ENCODE measurements around the gene OR52E1.
"Not testable (repeated sequence)": the region's sequence is repeated elsewhere in the genome, so short reads cannot be mapped to it uniquely, and the experiment has no call there.

The OR52E1 gene

DNA sequence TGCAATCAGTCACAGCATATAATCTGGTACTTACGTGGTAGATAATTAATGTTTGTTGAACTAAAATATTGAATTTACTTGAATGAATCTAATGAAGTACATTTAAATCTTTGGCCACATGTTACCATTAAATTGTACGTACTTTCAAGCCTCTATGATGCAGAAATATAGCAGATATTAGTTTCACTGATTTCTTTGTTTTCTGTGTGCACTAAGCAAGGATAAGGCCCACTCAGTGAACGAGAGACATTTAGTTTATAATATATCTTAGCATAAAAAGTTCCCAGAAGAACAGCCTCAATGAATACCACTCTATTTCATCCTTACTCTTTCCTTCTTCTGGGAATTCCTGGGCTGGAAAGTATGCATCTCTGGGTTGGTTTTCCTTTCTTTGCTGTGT, at the start of gene OR52E1:
TSS of gene OR52E1 (plus strand) at position 301 of the 400 bp plus-strand sequence.
- no peaks in the 10 kb centered on the region for H3K36me3 ChIP-seq (ENCODE audit: control insufficient read depth, insufficient read depth, low read length)
- no peak within 1 kb of the TSS for H3K9ac ChIP-seq (ENCODE audit: low read length)
- H3K27me3 ChIP-seq (ENCODE audit: control insufficient read depth, insufficient read depth, low read length) = no peaks in the 10 kb centered on the region
- no peaks in the 10 kb centered on the region for H3K9me3 ChIP-seq (ENCODE audit: control insufficient read depth, insufficient read depth, low read depth, low read length)
- H3K4me1 ChIP-seq (ENCODE audit: control insufficient read depth, insufficient read depth, low read length) = no peaks in the 10 kb centered on the region
- H3K4me3 ChIP-seq (ENCODE audit: low read depth, low read length) = no peak within 1 kb of the TSS
- H3K27ac ChIP-seq (ENCODE audit: low read depth, low read length) = no peak within 1 kb of the TSS

DNA sequence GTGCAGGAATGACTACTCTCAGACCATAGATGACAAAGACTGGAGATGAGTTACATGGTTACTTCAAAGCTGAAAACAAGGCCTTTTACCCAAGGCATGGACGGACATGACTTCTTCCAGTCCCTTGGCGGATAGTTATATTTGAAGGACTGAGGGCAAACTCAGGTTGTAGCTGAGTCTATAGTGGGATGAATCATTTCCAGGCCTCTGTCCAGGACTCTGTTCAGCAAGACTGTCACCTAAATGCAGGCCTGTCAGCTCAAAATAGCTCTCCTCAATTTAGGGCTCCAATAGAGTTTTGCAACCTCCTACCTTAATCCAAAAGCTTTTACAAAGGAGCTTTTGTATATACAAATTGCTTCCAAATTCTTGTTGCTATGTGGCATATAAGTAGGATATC, 47.4 kb upstream of the OR52E1 start:
- Histone ChIP-seq H3K36me3 (ENCODE audit: control insufficient read depth, insufficient read depth, low read length) (no peaks in the 10 kb centered on the region), H3K27ac (ENCODE audit: low read depth, low read length) (no peak overlapping the region), H3K4me1 (ENCODE audit: control insufficient read depth, insufficient read depth, low read length) (no peaks in the 10 kb centered on the region), H3K9me3 (ENCODE audit: control insufficient read depth, insufficient read depth, low read depth, low read length) (no peaks in the 10 kb centered on the region), H3K27me3 (ENCODE audit: control insufficient read depth, insufficient read depth, low read length) (no peaks in the 10 kb centered on the region), H3K4me3 (ENCODE audit: low read depth, low read length) (no peak overlapping the region), H3K9ac (ENCODE audit: low read length) (no peak overlapping the region)

DNA sequence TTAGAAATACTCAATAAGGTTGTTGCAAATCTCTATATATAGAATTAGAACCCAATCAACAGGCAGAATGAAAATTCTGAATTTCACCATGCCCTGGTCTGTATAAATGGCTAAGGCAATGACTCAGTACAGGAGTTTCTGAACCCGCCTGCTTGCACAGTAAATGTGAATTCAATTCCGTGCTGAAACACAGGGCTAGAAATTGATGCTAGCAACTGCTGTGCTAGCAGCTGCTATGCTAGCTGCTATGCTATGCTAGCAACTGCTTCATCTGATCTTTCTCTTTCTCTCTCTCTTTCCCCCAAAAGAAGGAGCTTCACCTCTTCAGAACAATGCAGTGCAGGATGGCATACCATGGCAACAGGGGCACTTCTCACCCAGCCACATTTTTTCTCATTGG, 32.7 kb upstream of the OR52E1 start:
- no peak overlapping the region for H3K27ac ChIP-seq (ENCODE audit: low read depth, low read length)
- no peak overlapping the region for H3K9ac ChIP-seq (ENCODE audit: low read length)
- no peak overlapping the region for H3K4me3 ChIP-seq (ENCODE audit: low read depth, low read length)
- no peaks in the 10 kb centered on the region for H3K27me3 ChIP-seq (ENCODE audit: control insufficient read depth, insufficient read depth, low read length)
- H3K9me3 ChIP-seq (ENCODE audit: control insufficient read depth, insufficient read depth, low read depth, low read length) = no peaks in the 10 kb centered on the region
- no peaks in the 10 kb centered on the region for H3K4me1 ChIP-seq (ENCODE audit: control insufficient read depth, insufficient read depth, low read length)
- no peaks in the 10 kb centered on the region for H3K36me3 ChIP-seq (ENCODE audit: control insufficient read depth, insufficient read depth, low read length)

DNA sequence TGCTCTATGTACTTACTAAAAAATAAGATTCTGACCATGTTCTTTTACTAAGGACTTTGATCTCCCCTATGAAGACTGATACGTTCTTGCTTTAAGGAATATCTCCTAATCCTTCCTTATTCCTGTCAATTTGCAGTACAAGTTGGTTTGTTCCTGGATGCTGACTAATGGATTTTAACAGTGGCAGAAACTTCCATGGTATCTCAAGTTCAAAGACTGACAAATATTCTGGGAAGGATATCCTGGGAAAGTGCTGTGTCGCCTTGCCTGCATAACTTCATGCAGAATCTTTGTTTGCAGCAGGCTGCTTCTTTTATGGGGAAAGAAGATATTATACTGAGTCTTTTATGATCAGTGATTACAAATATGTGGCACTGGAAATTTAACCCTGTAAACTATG, 31.4 kb upstream of the OR52E1 start:
- no peak overlapping the region for H3K4me3 ChIP-seq (ENCODE audit: low read depth, low read length)
- H3K9me3 ChIP-seq (ENCODE audit: control insufficient read depth, insufficient read depth, low read depth, low read length) = no peaks in the 10 kb centered on the region
- no peaks in the 10 kb centered on the region for H3K27me3 ChIP-seq (ENCODE audit: control insufficient read depth, insufficient read depth, low read length)
- no peak overlapping the region for H3K27ac ChIP-seq (ENCODE audit: low read depth, low read length)
- H3K36me3 ChIP-seq (ENCODE audit: control insufficient read depth, insufficient read depth, low read length) = no peaks in the 10 kb centered on the region
- H3K9ac ChIP-seq (ENCODE audit: low read length) = no peak overlapping the region
- H3K4me1 ChIP-seq (ENCODE audit: control insufficient read depth, insufficient read depth, low read length) = no peaks in the 10 kb centered on the region

DNA sequence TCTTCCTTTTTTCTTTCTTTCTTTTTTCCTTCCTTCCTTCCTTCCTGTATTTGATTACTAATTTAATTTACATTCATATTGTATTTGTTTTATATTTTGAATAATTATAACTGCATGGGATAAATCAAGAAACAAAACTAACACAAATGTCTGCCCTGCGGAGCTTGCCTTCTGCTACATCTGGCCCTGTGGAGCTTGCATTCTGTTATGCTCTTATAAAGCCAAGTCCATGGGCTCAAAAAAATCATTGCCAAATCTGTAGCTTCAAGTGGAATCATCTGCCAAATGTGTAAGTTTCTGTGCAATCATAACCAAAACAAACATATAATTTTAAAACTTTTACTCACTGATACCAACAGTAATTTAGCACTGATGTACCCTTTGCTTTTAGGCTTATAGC, 31.0 kb upstream of the OR52E1 start:
- Histone ChIP-seq H3K9ac (ENCODE audit: low read length) (no peak overlapping the region), H3K4me3 (ENCODE audit: low read depth, low read length) (no peak overlapping the region), H3K9me3 (ENCODE audit: control insufficient read depth, insufficient read depth, low read depth, low read length) (no peaks in the 10 kb centered on the region), H3K36me3 (ENCODE audit: control insufficient read depth, insufficient read depth, low read length) (no peaks in the 10 kb centered on the region), H3K27me3 (ENCODE audit: control insufficient read depth, insufficient read depth, low read length) (no peaks in the 10 kb centered on the region), H3K27ac (ENCODE audit: low read depth, low read length) (no peak overlapping the region), H3K4me1 (ENCODE audit: control insufficient read depth, insufficient read depth, low read length) (no peaks in the 10 kb centered on the region)

DNA sequence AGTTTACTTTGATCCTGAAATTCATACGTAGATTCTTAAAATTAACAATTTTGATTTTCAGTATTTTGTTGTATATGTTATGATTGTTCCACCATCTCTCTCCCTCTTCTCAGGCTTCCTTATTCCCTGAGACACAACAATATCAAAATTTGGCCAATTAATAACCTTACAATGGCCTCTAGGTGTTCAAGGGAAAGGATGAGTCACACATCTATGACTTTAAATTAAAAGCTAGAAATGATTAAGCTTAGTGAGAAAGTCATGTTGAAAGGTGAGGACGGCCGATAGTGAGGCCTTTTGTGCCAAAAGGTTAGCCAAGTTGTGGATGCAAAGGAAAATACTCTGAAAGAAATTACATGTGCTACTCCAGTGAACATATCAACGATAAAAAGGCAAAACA, 28.5 kb upstream of the OR52E1 start:
- no peaks in the 10 kb centered on the region for H3K9me3 ChIP-seq (ENCODE audit: control insufficient read depth, insufficient read depth, low read depth, low read length)
- no peak overlapping the region for H3K27ac ChIP-seq (ENCODE audit: low read depth, low read length)
- H3K4me3 ChIP-seq (ENCODE audit: low read depth, low read length) = no peak overlapping the region
- no peaks in the 10 kb centered on the region for H3K4me1 ChIP-seq (ENCODE audit: control insufficient read depth, insufficient read depth, low read length)
- H3K9ac ChIP-seq (ENCODE audit: low read length) = no peak overlapping the region
- H3K36me3 ChIP-seq (ENCODE audit: control insufficient read depth, insufficient read depth, low read length) = no peaks in the 10 kb centered on the region
- no peaks in the 10 kb centered on the region for H3K27me3 ChIP-seq (ENCODE audit: control insufficient read depth, insufficient read depth, low read length)

DNA sequence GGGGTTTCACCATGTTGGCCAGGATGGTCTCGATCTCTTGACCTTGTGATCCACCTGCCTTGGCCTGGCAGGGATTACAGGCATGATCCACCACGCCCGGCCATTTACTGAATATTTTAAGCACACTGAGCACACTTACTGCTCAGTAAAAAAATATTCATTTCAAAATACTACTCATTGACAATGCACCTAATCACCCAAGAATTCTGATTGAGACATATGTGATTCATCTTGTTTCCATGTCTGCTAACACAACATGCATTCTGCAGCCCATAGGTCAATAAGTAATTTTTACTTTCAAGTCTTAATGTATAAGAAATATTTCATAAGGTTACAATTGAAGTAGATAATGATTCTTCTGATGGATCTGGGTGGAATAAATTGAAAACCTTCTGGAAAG, 27.3 kb upstream of the OR52E1 start:
- H3K4me1 ChIP-seq (ENCODE audit: control insufficient read depth, insufficient read depth, low read length) = peaks cover 2% of the 10 kb centered on the region; the same call in 1 of the 2 replicates
- H3K36me3 ChIP-seq (ENCODE audit: control insufficient read depth, insufficient read depth, low read length) = no peaks in the 10 kb centered on the region
- H3K4me3 ChIP-seq (ENCODE audit: low read depth, low read length) = no peak overlapping the region

DNA sequence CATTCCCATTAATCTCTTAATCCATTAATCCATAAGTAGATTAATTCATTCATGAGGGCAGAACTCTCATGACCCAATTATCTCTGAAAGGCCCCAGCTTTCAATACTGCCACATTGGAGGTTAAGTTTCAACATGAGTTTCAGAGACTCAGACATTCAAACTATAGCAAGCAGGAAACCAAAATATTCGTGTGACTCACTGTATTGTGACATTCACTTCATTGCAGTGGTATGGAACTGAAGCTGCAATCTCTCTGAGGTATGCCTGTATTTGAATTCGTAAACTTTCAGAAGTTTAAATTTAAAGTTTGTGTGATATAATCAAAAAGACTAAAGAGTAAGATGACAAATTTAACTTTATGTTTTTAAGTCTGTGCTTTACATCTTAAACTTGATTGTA, 26.0 kb upstream of the OR52E1 start:
- Histone ChIP-seq H3K9ac (ENCODE audit: low read length) (no peak overlapping the region), H3K27ac (ENCODE audit: low read depth, low read length) (no peak overlapping the region), H3K4me1 (ENCODE audit: control insufficient read depth, insufficient read depth, low read length) (peaks cover 2% of the 10 kb centered on the region; the same call in 1 of the 2 replicates), H3K4me3 (ENCODE audit: low read depth, low read length) (no peak overlapping the region), H3K27me3 (ENCODE audit: control insufficient read depth, insufficient read depth, low read length) (no peaks in the 10 kb centered on the region), H3K9me3 (ENCODE audit: control insufficient read depth, insufficient read depth, low read depth, low read length) (no peaks in the 10 kb centered on the region), H3K36me3 (ENCODE audit: control insufficient read depth, insufficient read depth, low read length) (no peaks in the 10 kb centered on the region)

More for the DNA sequence above, 27.3 kb upstream of the OR52E1 start:
- Histone ChIP-seq H3K27me3 (ENCODE audit: control insufficient read depth, insufficient read depth, low read length) (no peaks in the 10 kb centered on the region), H3K27ac (ENCODE audit: low read depth, low read length) (no peak overlapping the region), H3K9ac (ENCODE audit: low read length) (no peak overlapping the region), H3K9me3 (ENCODE audit: control insufficient read depth, insufficient read depth, low read depth, low read length) (no peaks in the 10 kb centered on the region)

DNA sequence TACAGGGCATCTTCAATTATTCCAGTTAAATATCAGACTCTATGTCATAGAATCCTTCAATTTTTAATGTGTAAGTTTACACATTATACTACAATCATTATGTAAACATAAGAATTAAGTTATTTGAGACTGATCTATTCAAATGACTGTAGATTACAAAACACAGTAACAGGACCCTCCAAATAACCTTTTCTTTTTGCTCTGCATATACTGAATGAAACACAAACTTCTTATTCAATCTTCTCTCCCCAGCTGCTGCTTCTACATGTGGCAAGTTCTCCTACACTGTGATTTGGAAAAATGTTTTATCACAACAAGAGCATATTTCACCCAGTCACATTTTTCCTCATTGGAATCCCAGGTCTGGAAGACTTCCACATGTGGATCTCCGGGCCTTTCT, 23.1 kb upstream of the OR52E1 start, which contains the start of gene OR52J3:
TSS of gene OR52J3 (plus strand) at position 301 of the 400 bp plus-strand sequence. CDS start at position 301, 0 bp downstream.
- Histone ChIP-seq H3K27ac (ENCODE audit: low read depth, low read length) (no peak within 1 kb of the TSS), H3K9ac (ENCODE audit: low read length) (no peak within 1 kb of the TSS), H3K27me3 (ENCODE audit: control insufficient read depth, insufficient read depth, low read length) (no peaks in the 10 kb centered on the region), H3K4me3 (ENCODE audit: low read depth, low read length) (no peak within 1 kb of the TSS), H3K4me1 (ENCODE audit: control insufficient read depth, insufficient read depth, low read length) (peaks cover 2% of the 10 kb centered on the region; the same call in 1 of the 2 replicates), H3K9me3 (ENCODE audit: control insufficient read depth, insufficient read depth, low read depth, low read length) (no peaks in the 10 kb centered on the region), H3K36me3 (ENCODE audit: control insufficient read depth, insufficient read depth, low read length) (no peaks in the 10 kb centered on the region)

DNA sequence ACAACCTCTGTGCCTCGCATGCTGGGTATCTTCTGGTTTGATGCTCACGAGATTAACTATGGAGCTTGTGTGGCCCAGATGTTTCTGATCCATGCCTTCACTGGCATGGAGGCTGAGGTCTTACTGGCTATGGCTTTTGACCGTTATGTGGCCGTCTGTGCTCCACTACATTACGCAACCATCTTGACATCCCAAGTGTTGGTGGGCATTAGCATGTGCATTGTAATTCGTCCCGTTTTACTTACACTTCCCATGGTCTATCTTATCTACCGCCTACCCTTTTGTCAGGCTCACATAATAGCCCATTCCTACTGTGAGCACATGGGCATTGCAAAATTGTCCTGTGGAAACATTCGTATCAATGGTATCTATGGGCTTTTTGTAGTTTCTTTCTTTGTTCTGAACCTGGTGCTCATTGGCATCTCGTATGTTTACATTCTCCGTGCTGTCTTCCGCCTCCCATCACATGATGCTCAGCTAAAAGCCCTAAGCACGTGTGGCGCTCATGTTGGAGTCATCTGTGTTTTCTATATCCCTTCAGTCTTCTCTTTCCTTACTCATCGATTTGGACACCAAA, 22.5 kb upstream of the OR52E1 start:
- no peaks in the 10 kb centered on the region for H3K9me3 ChIP-seq (ENCODE audit: control insufficient read depth, insufficient read depth, low read depth, low read length)
- H3K4me1 ChIP-seq (ENCODE audit: control insufficient read depth, insufficient read depth, low read length) = peaks cover 2% of the 10 kb centered on the region; the same call in 1 of the 2 replicates
- no peak overlapping the region for H3K9ac ChIP-seq (ENCODE audit: low read length)
- H3K27ac ChIP-seq (ENCODE audit: low read depth, low read length) = no peak overlapping the region
- no peaks in the 10 kb centered on the region for H3K27me3 ChIP-seq (ENCODE audit: control insufficient read depth, insufficient read depth, low read length)
- no peak overlapping the region for H3K4me3 ChIP-seq (ENCODE audit: low read depth, low read length)
- no peaks in the 10 kb centered on the region for H3K36me3 ChIP-seq (ENCODE audit: control insufficient read depth, insufficient read depth, low read length)

DNA sequence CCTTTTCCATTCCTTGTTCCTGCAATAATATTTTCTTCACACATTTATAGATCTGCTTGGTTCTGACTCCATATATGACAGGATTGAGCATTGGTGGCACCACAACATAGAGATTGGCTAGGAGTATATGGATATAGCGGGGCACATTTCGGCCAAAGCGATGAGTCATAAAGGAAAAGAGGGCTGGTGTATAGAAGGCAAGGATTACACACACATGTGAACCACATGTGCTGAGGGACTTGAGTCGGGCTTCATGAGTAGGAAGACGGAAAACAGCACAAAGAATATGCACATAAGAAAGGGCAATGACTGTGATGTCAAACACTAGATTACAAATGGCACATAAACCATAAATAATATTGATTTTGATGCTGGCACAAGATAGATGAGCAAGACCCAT, 10.7 kb upstream of the OR52E1 start:
- H3K36me3 ChIP-seq (ENCODE audit: control insufficient read depth, insufficient read depth, low read length); H3K27me3 ChIP-seq (ENCODE audit: control insufficient read depth, insufficient read depth, low read length); H3K4me1 ChIP-seq (ENCODE audit: control insufficient read depth, insufficient read depth, low read length); H3K27ac ChIP-seq (ENCODE audit: low read depth, low read length); H3K9ac ChIP-seq (ENCODE audit: low read length); H3K9me3 ChIP-seq (ENCODE audit: control insufficient read depth, insufficient read depth, low read depth, low read length); H3K4me3 ChIP-seq (ENCODE audit: low read depth, low read length): not testable (repeated sequence)

DNA sequence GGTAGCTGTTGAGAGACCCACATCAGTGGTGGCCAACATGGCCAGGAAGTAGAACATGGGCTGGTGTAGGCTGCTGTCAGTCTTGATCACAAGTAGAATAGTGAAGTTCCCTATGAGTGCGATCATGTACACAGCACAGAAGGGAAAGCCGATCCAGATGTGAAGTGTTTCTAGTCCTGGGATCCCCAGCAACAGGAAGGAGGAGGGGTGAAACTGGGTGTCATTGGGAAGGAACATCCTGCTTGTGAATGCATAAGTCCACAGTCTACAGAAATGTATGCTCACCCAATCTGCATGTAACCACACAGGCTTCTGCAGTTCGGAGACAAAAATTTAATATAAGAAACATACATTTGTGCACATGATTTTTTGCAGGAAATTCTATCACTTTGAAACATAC, 10.0 kb upstream of the OR52E1 start, which contains the start of gene OR52E2:
TSS of gene OR52E2 (minus strand) at position 237 of the 400 bp plus-strand sequence. CDS start at position 237, 0 bp downstream.
- no peak within 1 kb of the TSS for H3K27ac ChIP-seq (ENCODE audit: low read depth, low read length)
- no peak within 1 kb of the TSS for H3K4me3 ChIP-seq (ENCODE audit: low read depth, low read length)
- no peaks in the 10 kb centered on the region for H3K4me1 ChIP-seq (ENCODE audit: control insufficient read depth, insufficient read depth, low read length)
- no peaks in the 10 kb centered on the region for H3K36me3 ChIP-seq (ENCODE audit: control insufficient read depth, insufficient read depth, low read length)
- no peaks in the 10 kb centered on the region for H3K9me3 ChIP-seq (ENCODE audit: control insufficient read depth, insufficient read depth, low read depth, low read length)
- no peak within 1 kb of the TSS for H3K9ac ChIP-seq (ENCODE audit: low read length)
- H3K27me3 ChIP-seq (ENCODE audit: control insufficient read depth, insufficient read depth, low read length) = no peaks in the 10 kb centered on the region
